SK-N-SH (cell line): ENCODE measurements around the gene ZBTB16. TPM values are rescaled to one million over a fixed set of nuclear protein-coding genes. Genes with fewer than 3 reads are reported as not detected.

ENCODE experiments used
- CTCF ChIA-PET: fragments of 300-600, 350-600 bp; formaldehyde crosslinking; extraction: SDS; loops from one replicate; lab custom pipeline; 2021; lab: Yijun Ruan, JAX
- POLR2A ChIA-PET: fragments of 350-600 bp; sonication (Branson Sonifier 250); formaldehyde crosslinking; extraction: SDS; loops from one replicate; lab custom pipeline; 2020; ENCODE audit warnings: antibody characterized with exemption, inconsistent platforms; lab: Yijun Ruan, JAX
- DNase-seq: peaks from one replicate; pipeline ENCODE4 v3.0.0; 2012
- H2AFZ ChIP-seq: fragments of 200-600 bp; sonication (generic); 2 replicates; pipeline ENCODE4 v1.8.1; 2016; ENCODE audit warnings: antibody characterized with exemption, mild to moderate bottlenecking, low read depth
- H3F3A ChIP-seq: fragments of 200-600 bp; sonication (generic); replicated peaks from 2 replicates; pipeline ENCODE3; 2016; ENCODE audit warnings: antibody characterized with exemption, mild to moderate bottlenecking; ENCODE audit not compliant: insufficient read depth
- H3K27ac ChIP-seq, 2 experiments: fragments of 200-500 bp in 1 of 2; fragments of 200-600 bp in 1 of 2; sonication (Bioruptor generic) in 1 of 2; sonication (generic), shearing (Covaris generic) in 1 of 2; 2 replicates each; pipeline versions ENCODE4 v1.5.1 to v1.6.1; 2014 to 2016; ENCODE audit warnings: low read depth in 2 of 2, inconsistent platforms in 1 of 2, low read length in 1 of 2, mild to moderate bottlenecking in 1 of 2, mixed read lengths in 1 of 2
- H3K27me3 ChIP-seq: fragments of 200-600 bp; sonication (generic), shearing (Covaris generic); 2 replicates; pipeline ENCODE4 v1.6.1; 2016; ENCODE audit warnings: mixed run types; ENCODE audit not compliant: insufficient read depth
- H3K36me3 ChIP-seq, 2 experiments: fragments of 200-500 bp in 1 of 2; fragments of 200-600 bp in 1 of 2; sonication (Bioruptor generic) in 1 of 2; sonication (generic) in 1 of 2; replicated peaks in 1 of 2; 2 replicates each; pipeline versions ENCODE3 to v1.5.1; 2014 to 2016; ENCODE audit warnings: low read length in 1 of 2, mild to moderate bottlenecking in 1 of 2; ENCODE audit not compliant: insufficient read depth in 2 of 2, control insufficient read depth in 1 of 2
- H3K4me1 ChIP-seq, 2 experiments: fragments of 200-500 bp in 1 of 2; fragments of 200-600 bp in 1 of 2; sonication (Bioruptor generic) in 1 of 2; sonication (generic), shearing (Covaris generic) in 1 of 2; 2 replicates each; pipeline versions ENCODE4 v1.5.1 to v1.6.1; 2014 to 2016; ENCODE audit warnings: low read depth in 1 of 2, low read length in 1 of 2, mixed run types in 1 of 2; ENCODE audit not compliant: insufficient read depth in 2 of 2, control insufficient read depth in 1 of 2
- H3K4me2 ChIP-seq: fragments of 200-600 bp; sonication (generic), shearing (Covaris generic); 2 replicates; pipeline ENCODE4 v1.6.1; 2017; ENCODE audit warnings: mixed run types
- H3K4me3 ChIP-seq, 2 experiments: fragments of 200-500 bp in 1 of 2; fragments of 200-600 bp in 1 of 2; sonication (Bioruptor generic) in 1 of 2; sonication (generic), shearing (Covaris generic) in 1 of 2; 2 replicates each; pipeline versions ENCODE4 v1.5.1 to v1.8.1; 2014 to 2016; ENCODE audit warnings: low read depth in 2 of 2, inconsistent platforms in 1 of 2, low read length in 1 of 2, mild to moderate bottlenecking in 1 of 2, mixed read lengths in 1 of 2, moderate library complexity in 1 of 2
- H3K79me2 ChIP-seq: fragments of 200-600 bp; sonication (generic); 2 replicates; pipeline ENCODE4 v1.8.1; 2017; ENCODE audit warnings: mild to moderate bottlenecking; ENCODE audit not compliant: insufficient read depth
- H3K9ac ChIP-seq: fragments of 200-600 bp; sonication (generic); 2 replicates; pipeline ENCODE4 v1.6.1; 2017; ENCODE audit warnings: mixed run types
- H3K9me2 ChIP-seq: fragments of 200-600 bp; sonication (generic); 2 replicates; pipeline ENCODE4 v1.6.1; 2017; ENCODE audit warnings: mixed run types
- H3K9me3 ChIP-seq: fragments of 200-600 bp; sonication (generic); 2 replicates; pipeline ENCODE4 v1.6.1; 2017; ENCODE audit warnings: mixed run types, mild to moderate bottlenecking, moderate library complexity
- H4K20me1 ChIP-seq: fragments of 200-600 bp; sonication (generic); 2 replicates; pipeline ENCODE4 v1.6.1; 2017; ENCODE audit warnings: mild to moderate bottlenecking, mixed run types; ENCODE audit not compliant: insufficient read depth
- CHD2 ChIP-seq: fragments of 150-350 bp; IDR thresholded peaks from 2 replicates; pipeline ENCODE4 v1.6.1; 2018; ENCODE audit warnings: low read length; ENCODE audit not compliant: partially characterized antibody
- CTCF ChIP-seq: fragments of 200-600 bp; sonication (generic); IDR thresholded peaks from 2 replicates; pipeline ENCODE4 v1.6.1; 2017; ENCODE audit warnings: antibody characterized with exemption, mild to moderate bottlenecking, moderate library complexity
- EZH2phosphoT487 ChIP-seq: fragments of 200-600 bp; sonication (generic); IDR thresholded peaks from 2 replicates; pipeline ENCODE4 v1.6.1; 2017; ENCODE audit warnings: low read depth, mixed run types, mild to moderate bottlenecking, antibody characterized with exemption, moderate library complexity, borderline replicate concordance
- FOXJ3 ChIP-seq: sonication (generic); formaldehyde crosslinking; IDR thresholded peaks from 2 replicates; pipeline ENCODE4 v1.5.1; 2020; ENCODE audit warnings: mild to moderate bottlenecking, missing genetic modification reagents
- FOXM1 ChIP-seq: IDR thresholded peaks from 2 replicates; pipeline ENCODE4 v1.4.0; 2012; ENCODE audit warnings: low read depth, mild to moderate bottlenecking
- GABPA ChIP-seq: IDR thresholded peaks from 2 replicates; pipeline ENCODE4 v1.4.0; 2012; ENCODE audit warnings: low read depth, mild to moderate bottlenecking
- JUND ChIP-seq: IDR thresholded peaks from 2 replicates; pipeline ENCODE4 v1.4.0; 2012
- MEF2A ChIP-seq: IDR thresholded peaks from 2 replicates; pipeline ENCODE4 v1.4.0; 2012; ENCODE audit warnings: low read depth, borderline replicate concordance
- MXI1 ChIP-seq: IDR thresholded peaks from 2 replicates; pipeline ENCODE4 v1.6.1; 2012; ENCODE audit warnings: mild to moderate bottlenecking, low read depth, low read length, improper control_type of control experiment
- NFIC ChIP-seq: IDR thresholded peaks from 2 replicates; pipeline ENCODE4 v1.4.0; 2012; ENCODE audit warnings: borderline replicate concordance
- NRF1 ChIP-seq: IDR thresholded peaks from 2 replicates; pipeline ENCODE4 v1.6.1; 2012; ENCODE audit warnings: low read depth, mild to moderate bottlenecking, low read length
- PBX3 ChIP-seq: IDR thresholded peaks from 2 replicates; pipeline ENCODE4; 2012
- POLR2AphosphoS5 ChIP-seq: IDR thresholded peaks from 2 replicates; pipeline ENCODE4 v1.6.1; 2012; ENCODE audit warnings: low read depth, low read length
- RAD21 ChIP-seq: IDR thresholded peaks from 2 replicates; pipeline ENCODE4 v1.6.1; 2012; ENCODE audit warnings: mild to moderate bottlenecking, low read length
- RCOR1 ChIP-seq: fragments of 150-350 bp; IDR thresholded peaks from 2 replicates; pipeline ENCODE4 v1.6.1; 2017; ENCODE audit warnings: antibody characterized with exemption, low read length
- RXRA ChIP-seq: IDR thresholded peaks from 2 replicates; pipeline ENCODE4 v1.4.0; 2012; ENCODE audit warnings: low read depth, mild to moderate bottlenecking, borderline replicate concordance
- SMC3 ChIP-seq: IDR thresholded peaks from 2 replicates; pipeline ENCODE4 v1.6.1; 2012; ENCODE audit warnings: low read depth, low read length, improper control_type of control experiment
- TAF1 ChIP-seq: IDR thresholded peaks from 2 replicates; pipeline ENCODE4 v1.6.1; 2012; ENCODE audit warnings: low read depth, mild to moderate bottlenecking, low read length, moderate library complexity, borderline replicate concordance
- TEAD4 ChIP-seq: IDR thresholded peaks from 2 replicates; pipeline ENCODE4 v1.4.0; 2012; ENCODE audit warnings: mild to moderate bottlenecking, borderline replicate concordance; ENCODE audit not compliant: insufficient read depth
- USF2 ChIP-seq: fragments of 150-350 bp; IDR thresholded peaks from 2 replicates; pipeline ENCODE4 v1.6.1; 2017; ENCODE audit warnings: antibody characterized with exemption, low read length, low read depth, borderline replicate concordance
- YY1 ChIP-seq: IDR thresholded peaks from 2 replicates; pipeline ENCODE4 v1.4.0; 2012; ENCODE audit warnings: low read depth, mild to moderate bottlenecking
- ZBTB33 ChIP-seq: IDR thresholded peaks from 2 replicates; pipeline ENCODE4 v1.4.0; 2012; ENCODE audit warnings: low read depth, borderline replicate concordance
- WGBS: methylation state at CpG from one replicate; pipeline ENCODE4 v1.1.6; 2017; ENCODE audit warnings: low lambda C conversion rate; 5-methylcytosine and 5-hydroxymethylcytosine counted together
- polyA plus RNA-seq, 3 experiments: library from polyadenylated mRNA; depleted of rRNA; stranded (reverse); fragments of >200 nt; gene quantifications; 2 replicates each; pipeline ENCODE4 v1.2.3, GENCODE V29; 2012
- TF ChIP-seq, protein P1 (sequence below): fragments of 150-350 bp; IDR thresholded peaks from 2 replicates; pipeline ENCODE4 v1.6.1; 2016; ENCODE audit warnings: mild to moderate bottlenecking, low read depth, low read length

Gene ZBTB16
- polyA plus RNA-seq, 1 of the 3 experiments (the other 2 are of a cell fraction) = not detected

DNA sequence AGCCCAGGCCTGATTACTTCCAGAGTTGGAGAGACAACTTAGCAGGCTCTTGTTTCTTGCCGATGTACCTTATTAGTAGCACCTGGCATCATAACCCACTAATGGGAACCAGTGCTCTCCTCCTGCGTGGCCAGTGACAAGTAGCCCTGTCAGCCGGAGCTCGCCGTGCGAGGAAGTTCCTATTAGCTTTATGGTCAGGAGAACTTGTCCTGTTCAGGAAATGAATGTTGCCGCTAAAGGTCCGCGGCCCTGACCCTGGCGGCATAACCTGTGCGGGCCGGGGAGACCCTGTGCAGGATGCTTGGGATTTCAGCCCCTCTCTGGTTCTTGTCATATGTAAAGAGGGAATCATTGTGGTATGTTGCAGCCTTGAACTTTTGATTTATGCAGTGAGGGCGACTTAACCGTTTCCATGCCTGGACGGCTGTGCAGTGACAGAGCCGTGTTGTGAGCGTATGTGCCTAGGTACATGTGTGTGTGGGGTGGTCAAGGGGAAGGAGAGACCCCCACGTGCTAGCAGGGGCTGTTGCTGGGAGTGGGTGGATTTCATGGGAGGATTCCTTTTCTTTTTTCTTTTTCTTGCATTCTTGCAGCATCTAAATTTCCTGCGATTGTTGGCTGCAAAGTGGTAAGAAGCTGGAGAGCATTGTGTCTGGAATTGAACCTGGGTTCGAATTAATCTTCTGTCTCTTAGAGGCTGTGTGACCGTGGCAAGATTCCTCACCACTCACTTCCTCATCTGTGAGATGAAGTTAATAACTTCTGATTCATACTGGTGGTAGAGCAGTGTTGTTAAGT is 15.2 kb downstream of the ZBTB16 start:
- Histone ChIP-seq H3K4me1 (peaks cover 24 to 27% of the 10 kb centered on the region in 2 experiments; a peak in 3 of 4 replicates), H4K20me1 (no peaks in the 10 kb centered on the region), H3K4me3 (no peak overlapping the region), H3K9me3 (no peaks in the 10 kb centered on the region), H3F3A (no peaks in the 10 kb centered on the region), H2AFZ (no peak overlapping the region), H3K79me2 (no peaks in the 10 kb centered on the region), H3K9ac (no peak overlapping the region), H3K4me2 (no peak overlapping the region), H3K9me2 (no peaks in the 10 kb centered on the region), H3K27ac (no peak overlapping the region), H3K27me3 (peaks cover 57% of the 10 kb centered on the region), H3K36me3 (no peaks in the 10 kb centered on the region)
- ChIA-PET POLR2A (no interaction called here), CTCF (interaction anchor here (0.6 to 3.0 kb wide), 9 partner anchors 14 to 756 kb away, joined by 3 to 18 read pairs (median 3); no protein-coding TSS in a partner anchor)
- DNase-seq = no peak
- 48% methylated on average over 21 of the region's 21 CpGs for WGBS
- TF ChIP-seq, protein P1, sequence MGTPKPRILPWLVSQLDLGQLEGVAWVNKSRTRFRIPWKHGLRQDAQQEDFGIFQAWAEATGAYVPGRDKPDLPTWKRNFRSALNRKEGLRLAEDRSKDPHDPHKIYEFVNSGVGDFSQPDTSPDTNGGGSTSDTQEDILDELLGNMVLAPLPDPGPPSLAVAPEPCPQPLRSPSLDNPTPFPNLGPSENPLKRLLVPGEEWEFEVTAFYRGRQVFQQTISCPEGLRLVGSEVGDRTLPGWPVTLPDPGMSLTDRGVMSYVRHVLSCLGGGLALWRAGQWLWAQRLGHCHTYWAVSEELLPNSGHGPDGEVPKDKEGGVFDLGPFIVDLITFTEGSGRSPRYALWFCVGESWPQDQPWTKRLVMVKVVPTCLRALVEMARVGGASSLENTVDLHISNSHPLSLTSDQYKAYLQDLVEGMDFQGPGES = no peak
- TF ChIP-seq CHD2 = no peak
- no peak for TF ChIP-seq SMC3
- TF ChIP-seq RXRA = no peak
- no peak for TF ChIP-seq POLR2AphosphoS5
- no peak for TF ChIP-seq MXI1
- TF ChIP-seq GABPA = no peak
- no peak for TF ChIP-seq NFIC
- no peak for TF ChIP-seq TEAD4
- TF ChIP-seq NRF1 = no peak
- TF ChIP-seq RAD21 = no peak
- TF ChIP-seq MEF2A = no peak
- no peak for TF ChIP-seq RCOR1
- no peak for TF ChIP-seq TAF1
- TF ChIP-seq USF2 = no peak
- no peak for TF ChIP-seq YY1
- TF ChIP-seq FOXM1 = no peak

DNA sequence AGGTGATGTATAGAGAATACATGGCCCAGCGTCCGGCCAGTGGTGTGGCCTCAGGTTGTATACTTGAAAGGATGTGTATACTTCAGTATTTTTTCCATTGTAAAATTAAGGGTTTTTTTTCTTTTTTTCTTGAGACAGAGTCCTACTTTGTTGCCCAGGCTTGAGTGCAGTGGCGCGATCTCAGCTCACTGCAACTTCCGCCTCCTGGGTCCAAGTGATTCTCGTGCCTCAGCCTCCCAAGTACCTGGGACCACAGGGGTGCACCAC is 15.8 kb downstream of the ZBTB16 start:
- Histone ChIP-seq H3F3A (no peaks in the 10 kb centered on the region), H4K20me1 (no peaks in the 10 kb centered on the region), H3K4me3 (no peak overlapping the region), H3K36me3 (no peaks in the 10 kb centered on the region), H3K4me1 (peaks cover 24 to 27% of the 10 kb centered on the region in 2 experiments; a peak in 3 of 4 replicates), H3K4me2 (no peak overlapping the region), H3K27me3 (peaks cover 57% of the 10 kb centered on the region), H3K9me3 (no peaks in the 10 kb centered on the region), H3K27ac (no peak overlapping the region), H3K9ac (no peak overlapping the region), H2AFZ (no peak overlapping the region), H3K79me2 (no peaks in the 10 kb centered on the region), H3K9me2 (no peaks in the 10 kb centered on the region)
- DNase-seq = no peak
- TF ChIP-seq FOXM1 (no peak), CTCF (no peak), PBX3 (no peak), JUND (no peak), ZBTB33 (no peak), EZH2phosphoT487 (no peak), GABPA (no peak), FOXJ3 (CRISPR knock-in tag) (no peak)
- POLR2A ChIA-PET = no interaction called here
- CTCF ChIA-PET = interaction anchor here (0.6 to 0.7 kb wide), 2 partner anchors 14 to 23 kb away, joined by 3 read pairs; no protein-coding TSS in a partner anchor
- WGBS = 82% methylated on average over 6 of the region's 6 CpGs
